H1 (cell line): ENCODE results near the gene PALD1. TPM values are rescaled to one million over a fixed set of nuclear protein-coding genes. Genes with fewer than 3 reads are reported as not detected.

Experiments
- HDAC2 ChIP-seq, 2 experiments: fragments of 300-600 bp in 1 of 2; sonication (generic) in 1 of 2; IDR thresholded peaks; 2 replicates each; pipeline ENCODE4 v1.6.1; 2011 to 2012; ENCODE audit warnings: low read depth in 2 of 2, low read length in 2 of 2, mild to moderate bottlenecking in 2 of 2, moderate library complexity in 2 of 2, borderline replicate concordance in 1 of 2, inconsistent platforms in 1 of 2
- NRF1 ChIP-seq: IDR thresholded peaks from 2 replicates; pipeline ENCODE4 v1.6.1; 2011; ENCODE audit warnings: mild to moderate bottlenecking, low read depth, low read length, improper control_type of control experiment
- polyA plus RNA-seq, 7 experiments: library from polyadenylated mRNA; depleted of rRNA in 3 of 7; stranded (reverse) in 5 of 7; unstranded in 2 of 7; fragments of >200 nt in 5 of 7; fragments of 200-250 nt in 2 of 7; gene quantifications; 1 replicate in 5 of 7; 2 replicates in 1 of 7; 4 replicates in 1 of 7; pipeline versions ENCODE4 v1.2.1 to v1.2.3, GENCODE V29; 2011 to 2013; ENCODE audit warnings: missing spikeins in 2 of 7, mixed read lengths in 2 of 7
- total RNA-seq: library from RNA; stranded (reverse); fragmentation: NEBNext Ultra II Directional; extraction: Animal tissue kit (Norgen Biotek cat#: 25700); gene quantifications from 2 replicates; pipeline ENCODE4 v1.2.1, GENCODE V29; 2021
- TF ChIP-seq, protein P1 (sequence below): IDR thresholded peaks from 2 replicates; pipeline ENCODE4 v1.6.1; 2012; ENCODE audit warnings: low read length, inconsistent platforms

PALD1 gene
- total and polyA plus RNA-seq, 2 of the 8 experiments (the other 6 are each of a cell fraction or from before 2014, with no cell fraction given), result 13.3 to 32.8 TPM

DNA sequence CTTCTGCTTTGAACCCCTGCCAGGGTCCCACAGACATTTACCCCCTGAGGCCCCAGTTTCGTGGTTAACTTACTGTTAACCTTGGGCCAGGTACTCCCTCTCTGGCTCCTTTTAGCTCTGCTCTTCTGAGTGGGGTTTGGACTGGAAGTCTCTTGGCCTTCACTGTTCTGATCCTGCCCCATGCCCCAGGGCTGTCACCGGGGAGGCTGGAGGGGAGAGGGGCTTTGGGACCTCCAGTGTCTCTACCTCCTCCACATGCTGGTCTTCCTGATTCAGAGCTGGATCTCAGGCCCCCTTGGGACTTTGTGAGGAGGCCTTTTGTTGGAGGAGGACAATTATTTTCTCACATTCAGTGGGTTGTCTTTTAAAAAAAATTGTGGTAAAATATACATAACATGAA, 12.7 kb upstream of the PALD1 start (continued):
- TF ChIP-seq, protein P1, sequence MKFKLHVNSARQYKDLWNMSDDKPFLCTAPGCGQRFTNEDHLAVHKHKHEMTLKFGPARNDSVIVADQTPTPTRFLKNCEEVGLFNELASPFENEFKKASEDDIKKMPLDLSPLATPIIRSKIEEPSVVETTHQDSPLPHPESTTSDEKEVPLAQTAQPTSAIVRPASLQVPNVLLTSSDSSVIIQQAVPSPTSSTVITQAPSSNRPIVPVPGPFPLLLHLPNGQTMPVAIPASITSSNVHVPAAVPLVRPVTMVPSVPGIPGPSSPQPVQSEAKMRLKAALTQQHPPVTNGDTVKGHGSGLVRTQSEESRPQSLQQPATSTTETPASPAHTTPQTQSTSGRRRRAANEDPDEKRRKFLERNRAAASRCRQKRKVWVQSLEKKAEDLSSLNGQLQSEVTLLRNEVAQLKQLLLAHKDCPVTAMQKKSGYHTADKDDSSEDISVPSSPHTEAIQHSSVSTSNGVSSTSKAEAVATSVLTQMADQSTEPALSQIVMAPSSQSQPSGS, result no peak
- TF ChIP-seq HDAC2 (IDR thresholded peaks at IDR 0.05; ENCODE audit: borderline replicate concordance in 1 of 2, low read depth in 2 of 2, low read length in 2 of 2), result no peak
- no peak for TF ChIP-seq NRF1
